GM21619 (cell line): ENCODE data around the gene PRDM16.

Experiments
- ATAC-seq: cut with Tn5 transposase; IDR thresholded peaks from one replicate; pipeline ENCODE4 v1.9.1; 2021; ENCODE audit not compliant: unreplicated experiment

Gene PRDM16

GRCh38 chr1:3453891-3454810 lies 385.1 kb downstream of the PRDM16 start, which contains the start of gene ARHGEF16:
Gene ARHGEF16, plus strand, starts transcription at chr1:3454665. Its CDS starts 8,420 bp downstream, at chr1:3463085.
- no peak for ATAC-seq

GRCh38 chr1:3454811-3455618 lies 386.0 kb downstream of the PRDM16 start:
- no peak for ATAC-seq

DNA sequence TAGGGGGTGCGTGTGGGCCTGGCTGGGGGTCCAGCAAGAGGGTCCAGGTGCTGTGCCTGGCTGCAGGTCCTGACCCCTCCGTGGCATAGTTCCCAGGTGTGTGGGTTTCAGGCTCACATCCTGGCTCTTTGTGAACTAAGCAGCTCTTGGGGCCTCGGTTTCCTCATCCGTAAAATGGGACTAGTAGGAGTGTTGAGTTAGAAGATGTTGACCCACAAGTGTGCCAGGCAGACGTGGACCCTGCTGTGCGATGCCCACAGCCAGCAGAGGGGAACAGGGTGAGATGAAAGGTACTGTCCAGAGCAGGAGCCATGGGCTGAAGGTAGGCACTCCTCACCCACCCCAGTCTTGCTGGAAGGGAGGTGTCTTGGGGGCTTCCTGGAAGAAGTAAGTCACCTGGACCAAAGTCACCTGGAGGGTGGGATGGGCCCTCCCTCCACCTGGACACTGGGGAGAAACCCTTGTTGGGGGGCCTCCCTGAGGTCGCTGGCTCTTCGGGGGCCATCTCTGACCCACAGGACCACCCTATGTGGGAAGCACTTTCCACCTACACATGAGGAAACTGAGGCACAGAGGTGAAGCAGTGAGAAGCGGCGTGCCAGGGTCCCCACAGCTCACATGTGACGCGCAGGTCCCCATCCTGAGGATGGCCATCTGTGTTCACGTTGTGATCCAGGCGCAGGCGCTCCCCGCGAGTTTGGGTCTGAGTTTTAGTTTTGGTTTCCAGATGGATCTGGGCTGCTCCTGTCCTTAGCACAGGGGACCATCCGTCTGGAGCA lies 386.9 kb downstream of the PRDM16 start:
- ATAC-seq = no peak

DNA sequence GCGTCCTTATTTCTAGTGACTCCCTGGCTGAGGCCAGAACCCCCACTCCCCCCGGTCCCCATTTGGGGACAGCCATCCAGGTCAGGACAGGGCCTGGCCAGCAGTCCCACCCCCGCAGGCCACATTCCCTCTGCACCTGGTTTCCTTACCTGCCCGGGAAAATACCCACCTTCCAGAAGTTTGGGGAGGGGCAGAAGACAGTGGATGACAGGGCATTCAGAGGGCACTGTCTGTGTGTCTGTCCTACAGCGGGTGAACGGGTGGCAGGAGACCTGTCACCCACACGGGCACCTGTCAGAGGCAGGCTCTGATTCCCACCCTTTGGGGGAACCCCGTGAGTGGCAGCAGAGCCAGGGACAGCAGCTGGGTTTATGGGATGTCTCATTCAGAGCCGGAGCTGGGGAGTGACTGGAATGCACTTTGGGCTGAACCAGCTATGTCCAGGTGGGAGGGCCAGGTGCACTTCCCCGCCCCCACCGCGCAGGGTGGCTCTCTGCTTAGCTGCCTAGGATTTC lies 387.5 kb downstream of the PRDM16 start:
- no peak for ATAC-seq

GRCh38 chr1:3456964-3457909 lies 388.2 kb downstream of the PRDM16 start:
- no peak for ATAC-seq

DNA sequence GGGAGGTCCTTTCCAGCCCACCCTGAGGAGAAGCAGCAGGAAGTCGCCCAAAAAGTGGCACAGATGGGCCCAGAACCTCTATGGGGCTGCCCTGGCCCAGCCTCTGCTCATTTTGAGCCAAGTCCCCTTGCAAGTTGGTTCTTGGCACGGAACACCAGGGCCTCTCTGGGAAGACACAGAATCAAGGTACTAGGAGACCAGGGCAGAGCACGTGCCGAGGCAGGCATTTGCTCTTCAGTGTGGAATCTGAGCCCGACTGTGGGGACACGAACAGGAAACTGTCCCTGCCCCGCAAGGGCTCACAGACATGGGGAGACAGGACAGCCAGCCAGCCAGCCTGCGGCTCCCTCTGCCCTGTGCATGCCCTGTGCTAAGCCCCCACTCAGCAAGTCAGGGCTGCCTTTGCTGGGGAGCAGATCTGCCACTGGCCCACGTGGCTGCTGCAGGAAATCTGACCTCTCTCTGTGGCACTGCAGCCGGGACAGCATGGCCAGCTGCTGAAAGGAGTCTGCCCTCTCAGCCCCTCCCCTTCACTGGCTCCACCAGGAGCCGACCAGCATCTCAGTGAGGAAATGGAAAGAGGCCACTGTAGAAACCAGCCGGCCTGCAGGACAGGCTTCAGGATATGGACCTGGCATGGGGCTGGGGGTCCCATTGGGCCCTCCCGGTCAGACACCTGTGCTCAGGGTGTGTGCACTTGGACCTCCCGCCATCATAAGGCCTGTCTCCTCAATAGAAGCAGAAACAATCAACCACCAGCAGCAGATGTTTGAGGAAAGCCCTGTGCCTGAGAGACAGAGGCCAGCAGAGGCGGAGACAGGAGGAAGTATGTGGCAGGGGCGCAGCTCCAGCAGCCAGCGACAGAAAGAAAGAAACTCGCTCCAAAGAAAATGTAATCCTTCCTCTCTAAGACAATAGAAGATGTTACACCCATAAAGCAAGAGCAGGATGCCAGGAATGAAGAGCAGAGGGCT lies 389.2 kb downstream of the PRDM16 start:
- no peak for ATAC-seq

GRCh38 chr1:3459051-3459908 lies 390.3 kb downstream of the PRDM16 start:
- no peak for ATAC-seq

DNA sequence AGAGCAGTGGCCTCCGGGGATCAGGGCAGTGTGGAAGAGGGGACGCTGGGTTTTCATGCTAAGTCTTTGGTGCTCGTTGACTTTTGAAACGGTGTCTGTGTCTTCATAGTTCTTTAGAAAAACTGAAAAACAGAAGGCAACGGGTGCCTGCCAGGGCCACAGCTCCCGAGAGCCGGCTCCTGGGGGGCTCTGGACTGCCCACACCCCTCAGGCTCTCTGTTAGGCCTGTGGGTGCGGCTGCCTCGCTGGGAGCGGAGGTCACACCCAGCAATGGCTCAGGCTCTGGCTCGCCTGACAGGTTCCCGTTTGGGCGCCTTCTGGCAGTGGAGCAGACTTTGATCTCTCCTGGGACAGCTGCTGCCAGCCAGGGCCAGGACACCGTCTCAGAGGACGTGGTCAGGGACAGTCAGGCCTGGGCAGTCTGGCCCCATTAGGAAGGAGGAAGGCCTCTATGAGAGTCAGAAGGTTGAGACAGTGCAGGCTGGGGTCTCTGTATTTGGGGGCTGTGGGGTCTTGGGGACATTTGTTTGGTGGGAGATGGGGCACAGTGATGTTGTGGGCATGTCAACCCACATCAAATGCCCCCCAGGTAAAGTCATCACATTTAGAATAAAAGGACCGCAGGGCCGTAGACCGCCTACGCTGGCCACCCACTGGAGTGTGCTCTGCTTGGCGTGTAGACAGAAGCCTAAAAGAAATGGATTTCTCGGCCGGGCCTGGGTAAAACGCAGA lies 391.1 kb downstream of the PRDM16 start:
- ATAC-seq = no peak

DNA sequence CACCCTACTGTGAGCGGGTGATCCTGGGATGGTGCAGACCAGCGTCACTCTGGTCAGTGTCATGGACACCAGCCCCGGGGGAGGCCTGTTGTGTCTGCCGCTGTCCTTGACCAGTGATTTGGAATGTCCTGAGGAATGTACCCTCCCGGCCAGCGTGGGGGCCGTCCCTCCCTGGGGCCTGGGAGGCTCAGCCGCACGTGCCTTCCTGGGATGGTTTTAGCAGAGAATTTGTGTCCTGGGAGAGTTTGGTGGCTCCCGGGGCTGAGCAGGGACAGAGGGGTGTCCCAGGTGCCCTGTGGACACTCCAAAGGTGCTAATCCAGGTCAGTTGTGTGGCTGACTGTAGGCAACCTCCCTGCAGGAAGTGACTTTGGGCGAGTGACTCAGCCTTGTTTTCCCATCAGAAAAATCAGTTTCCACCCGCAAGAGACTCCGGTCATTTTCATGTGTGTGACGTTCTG lies 391.7 kb downstream of the PRDM16 start:
- no peak for ATAC-seq

- ATAC-seq = no peak
Observed at GRCh38 chr1:3461238-3461933, 392.4 kb downstream of the PRDM16 start.

DNA sequence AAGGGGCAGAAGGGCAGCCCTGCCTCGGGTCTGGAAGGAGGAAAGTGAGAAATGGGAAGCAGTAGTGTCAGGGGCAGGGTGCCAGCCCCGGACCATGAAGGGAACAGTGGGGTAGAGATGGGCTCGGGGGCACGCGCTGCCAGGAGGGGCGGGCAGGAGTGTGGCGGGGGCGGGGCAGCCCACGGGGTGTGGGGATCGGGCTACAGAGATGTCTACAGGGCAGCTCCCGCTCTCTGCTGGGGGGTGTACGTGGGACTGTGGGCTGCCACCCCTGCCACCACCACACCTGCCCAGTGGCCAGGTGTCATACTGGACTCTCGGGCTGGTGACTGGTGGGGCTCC lies 392.9 kb downstream of the PRDM16 start:
- ATAC-seq = no peak

- ATAC-seq = no peak
Observed at GRCh38 chr1:3462356-3463012, 393.5 kb downstream of the PRDM16 start.

DNA sequence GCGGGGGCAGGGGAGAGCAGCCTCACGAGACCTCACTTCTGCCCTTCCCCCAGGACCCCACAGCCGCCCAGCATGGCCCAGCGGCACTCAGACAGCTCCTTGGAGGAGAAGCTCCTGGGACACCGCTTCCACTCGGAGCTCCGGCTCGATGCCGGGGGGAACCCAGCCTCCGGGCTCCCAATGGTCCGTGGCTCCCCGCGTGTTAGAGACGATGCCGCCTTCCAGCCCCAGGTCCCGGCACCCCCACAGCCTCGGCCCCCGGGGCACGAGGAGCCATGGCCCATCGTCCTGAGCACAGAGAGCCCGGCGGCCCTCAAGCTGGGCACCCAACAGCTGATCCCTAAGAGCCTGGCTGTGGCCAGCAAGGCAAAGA lies 394.0 kb downstream of the PRDM16 start:
- no peak for ATAC-seq

- ATAC-seq = no peak
Observed at GRCh38 chr1:3463408-3463863, 394.4 kb downstream of the PRDM16 start.

- no peak for ATAC-seq
Observed at GRCh38 chr1:3463891-3464648, 395.1 kb downstream of the PRDM16 start.
